Trophoblast cell (in vitro differentiated cells and primary cell): ENCODE data around the gene ARHGEF37.

Experiments used
- DNase-seq, 2 donors: peaks; one replicate each; pipeline ENCODE4 v3.0.0-alpha.2; 2016
- H2AFZ ChIP-seq: 2 replicates; pipeline ENCODE4 v1.6.1; 2013; ENCODE audit warnings: low read length, moderate library complexity, mild to moderate bottlenecking; ENCODE audit not compliant: insufficient read depth, poor library complexity
- H2AK5ac ChIP-seq: 2 replicates; pipeline ENCODE4 v1.6.1; 2013; ENCODE audit warnings: mild to moderate bottlenecking, low read length
- H2BK120ac ChIP-seq: 2 replicates; pipeline ENCODE4 v1.6.1; 2013; ENCODE audit warnings: low read length, mild to moderate bottlenecking, moderate library complexity; ENCODE audit not compliant: insufficient read depth, poor library complexity
- H2BK12ac ChIP-seq: 2 replicates; pipeline ENCODE4 v1.6.1; 2013; ENCODE audit warnings: mild to moderate bottlenecking, low read length, moderate library complexity
- H2BK5ac ChIP-seq: 2 replicates; pipeline ENCODE4 v1.6.1; 2013; ENCODE audit warnings: low read length, low read depth, moderate library complexity, mild to moderate bottlenecking; ENCODE audit not compliant: poor library complexity
- H3K14ac ChIP-seq: 2 replicates; pipeline ENCODE4 v1.6.1; 2013; ENCODE audit warnings: mild to moderate bottlenecking, low read length
- H3K18ac ChIP-seq: 2 replicates; pipeline ENCODE4 v1.6.1; 2013; ENCODE audit warnings: mild to moderate bottlenecking, low read length
- H3K23ac ChIP-seq: 2 replicates; pipeline ENCODE4 v1.6.1; 2013; ENCODE audit warnings: low read length
- H3K27ac ChIP-seq: 2 replicates; pipeline ENCODE4 v1.5.1; 2013; ENCODE audit warnings: low read depth, mild to moderate bottlenecking, inconsistent platforms, low read length, moderate library complexity
- H3K27me3 ChIP-seq: 2 replicates; pipeline ENCODE4 v1.6.1; 2013; ENCODE audit warnings: inconsistent platforms, mild to moderate bottlenecking, low read length, moderate library complexity; ENCODE audit not compliant: insufficient read depth
- H3K36me3 ChIP-seq, 2 experiments: 1 replicate in 1 of 2; 2 replicates in 1 of 2; pipeline ENCODE4 v1.6.1; 2013; ENCODE audit warnings: low read length in 2 of 2, mild to moderate bottlenecking in 2 of 2, moderate library complexity in 1 of 2; ENCODE audit not compliant: insufficient read depth in 2 of 2, control insufficient read depth in 1 of 2
- H3K4ac ChIP-seq: 2 replicates; pipeline ENCODE4 v1.6.1; 2013; ENCODE audit warnings: low read depth, mild to moderate bottlenecking, low read length, moderate library complexity
- H3K4me1 ChIP-seq, 2 experiments: 1 replicate in 1 of 2; 2 replicates in 1 of 2; pipeline ENCODE4 v1.6.1; 2013; ENCODE audit warnings: low read length in 2 of 2, mild to moderate bottlenecking in 2 of 2, moderate library complexity in 1 of 2; ENCODE audit not compliant: insufficient read depth in 2 of 2, control insufficient read depth in 1 of 2
- H3K4me2 ChIP-seq: 2 replicates; pipeline ENCODE4 v1.6.1; 2013; ENCODE audit warnings: inconsistent platforms, mild to moderate bottlenecking, low read length, moderate library complexity
- H3K4me3 ChIP-seq: 2 replicates; pipeline ENCODE4 v1.5.1; 2013; ENCODE audit warnings: mild to moderate bottlenecking, low read depth, low read length, inconsistent platforms
- H3K79me1 ChIP-seq: one replicate; pipeline ENCODE4 v1.6.1; 2013; ENCODE audit warnings: low read length
- H3K79me2 ChIP-seq: 2 replicates; pipeline ENCODE4 v1.6.1; 2013; ENCODE audit warnings: low read length, mild to moderate bottlenecking; ENCODE audit not compliant: control insufficient read depth, insufficient read depth, poor library complexity
- H3K9ac ChIP-seq: 2 replicates; pipeline ENCODE4 v1.6.1; 2013; ENCODE audit warnings: mild to moderate bottlenecking, low read length
- H3K9me3 ChIP-seq: 2 replicates; pipeline ENCODE4 v1.6.1; 2013; ENCODE audit warnings: low read depth, mild to moderate bottlenecking, control low read depth, inconsistent platforms, low read length; ENCODE audit not compliant: insufficient read depth
- H4K12ac ChIP-seq: 2 replicates; pipeline ENCODE4 v1.6.1; 2013; ENCODE audit warnings: low read depth, mild to moderate bottlenecking, low read length, moderate library complexity
- H4K8ac ChIP-seq: 2 replicates; pipeline ENCODE4 v1.6.1; 2013; ENCODE audit warnings: low read depth, mild to moderate bottlenecking, low read length, moderate library complexity
- H4K91ac ChIP-seq: one replicate; pipeline ENCODE4 v1.6.1; 2013; ENCODE audit warnings: low read depth, mild to moderate bottlenecking, low read length, moderate library complexity
- WGBS: extraction: QIAGEN DNeasy Blood & Tissue Kit; methylation state at CpG from one replicate; pipeline ENCODE4 v1.1.7; 2013; ENCODE audit warnings: missing lambda C conversion rate; ENCODE audit not compliant: insufficient read length, insufficient coverage; ENCODE audit errors: extremely low coverage; 5-methylcytosine and 5-hydroxymethylcytosine counted together

ARHGEF37 gene

GRCh38 chr5:149621415-149622098 lies 40.3 kb downstream of the ARHGEF37 start:
- Histone ChIP-seq H2BK120ac (no peak overlapping the region), H3K4me3 (no peak overlapping the region), H3K23ac (no peak overlapping the region), H3K27me3 (no peaks in the 10 kb centered on the region), H2AK5ac (no peak overlapping the region), H3K4me1 (peaks cover 2 to 10% of the 10 kb centered on the region in 2 experiments), H3K9ac (no peak overlapping the region), H4K91ac (no peak overlapping the region), H3K36me3 (no peaks in the 10 kb centered on the region), H4K12ac (no peak overlapping the region), H3K27ac (no peak overlapping the region), H2BK5ac (no peak overlapping the region), H2AFZ (no peak overlapping the region), H4K8ac (no peak overlapping the region), H3K4me2 (no peak overlapping the region), H3K4ac (no peak overlapping the region), H3K14ac (no peak overlapping the region), H2BK12ac (no peak overlapping the region), H3K79me1 (peaks cover 5% of the 10 kb centered on the region), H3K79me2 (peaks cover 1% of the 10 kb centered on the region), H3K9me3 (no peaks in the 10 kb centered on the region), H3K18ac (no peak overlapping the region)
- WGBS: no CpG with 5 or more reads among the region's 10 CpGs
- DNase-seq: no peak

- no CpG with 5 or more reads among the region's 3 CpGs for WGBS
- no peak overlapping the region for H3K4me2 ChIP-seq
- H3K9ac ChIP-seq: no peak overlapping the region
- H3K18ac ChIP-seq: no peak overlapping the region
- H3K36me3 ChIP-seq: no peaks in the 10 kb centered on the region
- H3K9me3 ChIP-seq: no peaks in the 10 kb centered on the region
- no peak overlapping the region for H3K4me3 ChIP-seq
- H2AK5ac ChIP-seq: no peak overlapping the region
- H3K79me2 ChIP-seq: peaks cover 1% of the 10 kb centered on the region
- no peak overlapping the region for H2BK12ac ChIP-seq
- no peak overlapping the region for H2BK120ac ChIP-seq
- no peak overlapping the region for H3K14ac ChIP-seq
- no peak overlapping the region for H4K8ac ChIP-seq
- H3K4ac ChIP-seq: no peak overlapping the region
- H3K27ac ChIP-seq: no peak overlapping the region
- no peak overlapping the region for H2AFZ ChIP-seq
- H3K23ac ChIP-seq: no peak overlapping the region
- no peak for DNase-seq
- H3K79me1 ChIP-seq: peaks cover 5% of the 10 kb centered on the region
- H4K12ac ChIP-seq: no peak overlapping the region
- H2BK5ac ChIP-seq: no peak overlapping the region
- H3K27me3 ChIP-seq: no peaks in the 10 kb centered on the region
- peaks cover 2 to 10% of the 10 kb centered on the region in 2 experiments for H3K4me1 ChIP-seq
- no peak overlapping the region for H4K91ac ChIP-seq
Observed at GRCh38 chr5:149622466-149622865, 41.2 kb downstream of the ARHGEF37 start.

GRCh38 chr5:149623473-149623872 lies 42.2 kb downstream of the ARHGEF37 start:
- Histone ChIP-seq H3K27me3 (no peaks in the 10 kb centered on the region), H2AK5ac (no peak overlapping the region), H3K79me1 (peaks cover 2% of the 10 kb centered on the region), H3K9me3 (no peaks in the 10 kb centered on the region), H2BK120ac (no peak overlapping the region), H2AFZ (no peak overlapping the region), H4K12ac (no peak overlapping the region), H2BK5ac (no peak overlapping the region), H3K18ac (no peak overlapping the region), H2BK12ac (no peak overlapping the region), H3K4me3 (no peak overlapping the region), H3K27ac (no peak overlapping the region), H3K4me2 (no peak overlapping the region), H3K4me1 (peaks cover 2 to 10% of the 10 kb centered on the region in 2 experiments), H3K23ac (no peak overlapping the region), H4K8ac (no peak overlapping the region), H3K14ac (no peak overlapping the region), H3K79me2 (no peaks in the 10 kb centered on the region), H3K36me3 (no peaks in the 10 kb centered on the region), H4K91ac (no peak overlapping the region), H3K9ac (no peak overlapping the region), H3K4ac (no peak overlapping the region)
- WGBS: no CpG with 5 or more reads among the region's 3 CpGs
- DNase-seq: no peak

GRCh38 chr5:149627070-149627469 lies 45.8 kb downstream of the ARHGEF37 start:
- H3K23ac ChIP-seq: no peak overlapping the region
- H4K8ac ChIP-seq: no peak overlapping the region
- H2BK120ac ChIP-seq: no peak overlapping the region
- no peak overlapping the region for H3K14ac ChIP-seq
- no peak for DNase-seq
- no peak overlapping the region for H3K27ac ChIP-seq
- no peak overlapping the region for H2BK5ac ChIP-seq
- no peak overlapping the region for H3K4me3 ChIP-seq
- H3K4me1 ChIP-seq: peaks cover 0 to 4% of the 10 kb centered on the region in 2 experiments
- H2AFZ ChIP-seq: no peak overlapping the region
- no peaks in the 10 kb centered on the region for H3K36me3 ChIP-seq
- H3K9ac ChIP-seq: no peak overlapping the region
- no peak overlapping the region for H4K91ac ChIP-seq
- no peaks in the 10 kb centered on the region for H3K27me3 ChIP-seq
- H3K79me1 ChIP-seq: no peaks in the 10 kb centered on the region
- H2AK5ac ChIP-seq: no peak overlapping the region
- H3K4me2 ChIP-seq: no peak overlapping the region
- H3K4ac ChIP-seq: no peak overlapping the region
- no peaks in the 10 kb centered on the region for H3K79me2 ChIP-seq
- no peak overlapping the region for H4K12ac ChIP-seq
- H3K9me3 ChIP-seq: no peaks in the 10 kb centered on the region
- no peak overlapping the region for H2BK12ac ChIP-seq
- WGBS: no CpG with 5 or more reads among the region's 12 CpGs
- H3K18ac ChIP-seq: no peak overlapping the region
